OCI-LY3 (cell line): ENCODE results near the gene DNTTIP2.

Experiments used
- H2AFZ ChIP-seq: fragments of 200-600, 300-600 bp; shearing (Covaris generic); 2 replicates; pipeline ENCODE4 v1.6.0; 2014; ENCODE audit warnings: antibody characterized with exemption, low read depth, low read length
- H3K27ac ChIP-seq: fragments of 200-600, 300-600 bp; sonication (generic); 2 replicates; pipeline ENCODE4 v1.5.1; 2014; ENCODE audit warnings: mild to moderate bottlenecking, low read length, moderate library complexity, mixed read lengths
- H3K27me3 ChIP-seq: fragments of 200-600, 300-600 bp; sonication (generic); 2 replicates; pipeline ENCODE4 v1.6.1; 2014; ENCODE audit warnings: low read depth, low read length, mixed read lengths
- H3K36me3 ChIP-seq: fragments of 200-600, 300-600 bp; sonication (generic); replicated peaks from 2 replicates; pipeline ENCODE3; 2014; ENCODE audit warnings: low read depth, low read length, mixed read lengths
- H3K4me1 ChIP-seq: fragments of 300-600, 200-600 bp; sonication (generic); 2 replicates; pipeline ENCODE4 v1.6.1; 2014; ENCODE audit warnings: low read length, mixed read lengths
- H3K4me2 ChIP-seq: fragments of 200-600, 300-600 bp; sonication (generic); 2 replicates; pipeline ENCODE4 v1.6.1; 2014; ENCODE audit warnings: low read length, mixed read lengths
- H3K4me3 ChIP-seq: fragments of 300-600, 200-600 bp; sonication (generic); 2 replicates; pipeline ENCODE4 v1.5.1; 2014; ENCODE audit warnings: antibody characterized with exemption, mild to moderate bottlenecking, low read length, moderate library complexity
- H3K79me2 ChIP-seq: fragments of 300-600, 200-600 bp; shearing (Covaris generic); 2 replicates; pipeline ENCODE4 v1.6.1; 2014; ENCODE audit warnings: mild to moderate bottlenecking, low read length, mixed read lengths
- H3K9ac ChIP-seq: fragments of 300-600, 200-600 bp; shearing (Covaris generic); 2 replicates; pipeline ENCODE4 v1.6.0; 2014; ENCODE audit warnings: mild to moderate bottlenecking, low read length, moderate library complexity
- H3K9me3 ChIP-seq: fragments of 200-600, 300-600 bp; shearing (Covaris generic); 2 replicates; pipeline ENCODE4 v1.6.1; 2014; ENCODE audit warnings: low read length, mixed read lengths; ENCODE audit not compliant: insufficient read depth
- H4K20me1 ChIP-seq: fragments of 200-600, 300-600 bp; sonication (generic); 2 replicates; pipeline ENCODE4 v1.6.1; 2016; ENCODE audit warnings: low read length, mixed read lengths; ENCODE audit not compliant: insufficient read depth
- CTCF ChIP-seq: fragments of 200-600, 300-600 bp; sonication (generic); IDR thresholded peaks from 2 replicates; pipeline ENCODE4 v1.5.1; 2014; ENCODE audit warnings: antibody characterized with exemption, low read length, low read depth
- EZH2phosphoT487 ChIP-seq: fragments of 200-600 bp; shearing (Covaris generic); IDR thresholded peaks from 2 replicates; pipeline ENCODE4 v1.6.1; 2018; ENCODE audit warnings: antibody characterized with exemption, mixed run types, low read depth

DNTTIP2 gene

GRCh38 chr1:93880731-93881130 is 1.7 kb upstream of the DNTTIP2 start:
- Histone ChIP-seq H3K4me2 (no peak overlapping the region), H3K79me2 (peaks cover 39% of the 10 kb centered on the region)
- TF ChIP-seq EZH2phosphoT487 (no peak), CTCF (no peak)

DNA sequence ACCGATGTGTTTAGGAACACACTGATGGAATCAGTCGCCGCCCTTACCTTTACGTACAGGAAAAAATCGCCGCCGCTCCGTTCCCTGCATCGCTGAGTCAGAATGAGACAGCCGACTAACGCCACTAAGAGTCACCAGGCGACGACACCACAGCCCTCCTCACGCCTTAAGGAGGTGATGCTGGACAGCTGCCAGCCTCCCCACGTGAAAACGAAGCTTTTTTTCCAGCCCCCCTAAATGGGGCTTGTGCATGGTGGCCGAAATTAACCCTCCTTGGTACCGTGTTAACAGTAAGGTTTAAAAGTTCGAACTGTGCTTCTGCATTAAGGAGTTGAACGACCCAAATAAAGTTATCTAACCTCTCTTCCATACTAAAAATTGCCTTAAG is 511 bp downstream of the DNTTIP2 start:
- Histone ChIP-seq H3K9ac (peak overlapping the region; percentile 91), H3K27me3 (no peaks in the 10 kb centered on the region), H3K4me2 (peak overlapping the region; percentile 79), H3K79me2 (peaks cover 52% of the 10 kb centered on the region), H3K9me3 (no peaks in the 10 kb centered on the region), H3K36me3 (peaks cover 32% of the 10 kb centered on the region), H4K20me1 (no peaks in the 10 kb centered on the region; the same call in 1 of the 2 replicates), H3K4me3 (peak overlapping the region; percentile 99), H2AFZ (peak overlapping the region; percentile 48), H3K27ac (peak overlapping the region; percentile 56), H3K4me1 (peaks cover 19% of the 10 kb centered on the region)
- TF ChIP-seq CTCF (no peak), EZH2phosphoT487 (no peak)

More at GRCh38 chr1:93880731-93881130, 1.7 kb upstream of the DNTTIP2 start:
- Histone ChIP-seq H4K20me1 (no peaks in the 10 kb centered on the region; the same call in 1 of the 2 replicates), H3K36me3 (peaks cover 16% of the 10 kb centered on the region), H2AFZ (no peak overlapping the region), H3K27me3 (no peaks in the 10 kb centered on the region), H3K27ac (no peak overlapping the region), H3K9ac (no peak overlapping the region), H3K9me3 (no peaks in the 10 kb centered on the region), H3K4me3 (no peak overlapping the region), H3K4me1 (peaks cover 19% of the 10 kb centered on the region)

DNA sequence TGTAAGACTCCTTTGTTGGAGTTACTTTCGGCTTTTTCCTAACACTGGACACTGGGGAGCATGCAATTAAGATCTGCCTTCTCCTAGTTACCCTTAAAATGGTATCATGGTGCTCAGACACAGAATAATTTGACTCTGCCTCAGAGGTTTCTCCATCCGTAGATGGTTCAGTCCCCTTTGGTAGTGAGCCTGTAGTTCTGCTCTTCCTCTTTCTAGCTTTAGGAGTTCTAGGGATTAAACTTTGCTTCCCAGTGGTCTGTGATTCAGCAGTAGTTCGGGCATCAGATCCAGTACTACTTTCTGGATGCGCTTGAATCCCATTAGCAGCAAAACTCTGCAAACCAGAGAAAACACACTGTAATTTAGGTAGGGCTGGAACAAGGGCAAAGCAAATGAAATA is 1.5 kb downstream of the DNTTIP2 start:
- H2AFZ ChIP-seq: no peak overlapping the region
- no peak for TF ChIP-seq CTCF
- TF ChIP-seq EZH2phosphoT487: no peak
- H3K27ac ChIP-seq: no peak overlapping the region
- peak overlapping the region; percentile 99; the same call in 1 of the 2 replicates for H3K4me3 ChIP-seq
- no peaks in the 10 kb centered on the region for H3K27me3 ChIP-seq
- peaks cover 32% of the 10 kb centered on the region for H3K36me3 ChIP-seq
- H3K9me3 ChIP-seq: no peaks in the 10 kb centered on the region
- peaks cover 52% of the 10 kb centered on the region for H3K79me2 ChIP-seq
- H3K4me2 ChIP-seq: peak overlapping the region; percentile 79
- H3K4me1 ChIP-seq: peaks cover 19% of the 10 kb centered on the region
- no peak overlapping the region for H3K9ac ChIP-seq
- no peaks in the 10 kb centered on the region; the same call in 1 of the 2 replicates for H4K20me1 ChIP-seq

DNA sequence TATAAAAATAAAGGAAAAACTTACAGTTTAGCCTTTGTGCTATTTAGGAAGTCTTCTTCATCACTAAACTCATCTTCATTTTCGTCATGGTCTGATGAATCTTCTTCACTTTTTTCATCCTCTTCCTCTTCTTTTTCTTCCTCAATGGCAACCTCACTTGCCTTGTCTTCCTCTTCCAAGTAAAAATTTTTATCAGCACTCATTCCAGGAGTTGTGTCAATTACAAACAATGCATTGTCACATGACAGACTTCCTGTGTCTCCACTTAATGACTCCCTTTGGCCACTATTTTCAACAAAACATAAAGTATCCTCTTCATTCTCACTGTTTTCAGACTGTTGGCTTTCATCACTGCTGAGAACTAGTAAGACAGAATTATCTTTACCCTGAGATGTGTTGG is 2.8 kb downstream of the DNTTIP2 start:
- H3K9ac ChIP-seq: no peak overlapping the region
- TF ChIP-seq CTCF (no peak), EZH2phosphoT487 (no peak)
- peaks cover 45% of the 10 kb centered on the region for H3K36me3 ChIP-seq
- no peaks in the 10 kb centered on the region for H3K9me3 ChIP-seq
- no peak overlapping the region for H2AFZ ChIP-seq
- H3K4me2 ChIP-seq: no peak overlapping the region
- peaks cover 19% of the 10 kb centered on the region for H3K4me1 ChIP-seq
- peaks cover 52% of the 10 kb centered on the region for H3K79me2 ChIP-seq
- H3K27me3 ChIP-seq: no peaks in the 10 kb centered on the region
- H4K20me1 ChIP-seq: no peaks in the 10 kb centered on the region; the same call in 1 of the 2 replicates
- no peak overlapping the region for H3K27ac ChIP-seq
- H3K4me3 ChIP-seq: no peak overlapping the region
